Measurements from ENCODE around the gene JMJD8. TPM values are rescaled to one million over a fixed set of nuclear protein-coding genes. Genes with fewer than 3 reads are reported as not detected.
A peak's percentile ranks its signal among the peaks of the same experiment; 100 is the strongest.

JMJD8 gene
- total RNA-seq, 1 donor from 2014 or later, result 158 TPM

- intact Hi-C loops (cut with DNase I), result loop anchor here (2.0 kb wide), 1 partner anchor 44 kb away; the partner anchor contains the start of gene METTL26
- TF ChIP-seq CTCF (IDR thresholded peaks at IDR 0.05), result no peak
- peaks cover 13 to 21% of the 10 kb centered on the region in 2 donors for H3K36me3 ChIP-seq
- H3K27ac ChIP-seq, result peak overlapping the region; percentile 85 to 90
- no peaks in the 10 kb centered on the region for H3K9me3 ChIP-seq
- no peak for DNase-seq (ENCODE audit: low spot score in 2 of 2)
- H3K4me3 ChIP-seq, result peak overlapping the region; percentile 89 to 90
- peaks cover 20 to 36% of the 10 kb centered on the region in 2 donors for H3K4me1 ChIP-seq
- H3K27me3 ChIP-seq, result no peaks in the 10 kb centered on the region
Measured at GRCh38 chr16:680967-681745, 3.0 kb downstream of the JMJD8 start.

DNA sequence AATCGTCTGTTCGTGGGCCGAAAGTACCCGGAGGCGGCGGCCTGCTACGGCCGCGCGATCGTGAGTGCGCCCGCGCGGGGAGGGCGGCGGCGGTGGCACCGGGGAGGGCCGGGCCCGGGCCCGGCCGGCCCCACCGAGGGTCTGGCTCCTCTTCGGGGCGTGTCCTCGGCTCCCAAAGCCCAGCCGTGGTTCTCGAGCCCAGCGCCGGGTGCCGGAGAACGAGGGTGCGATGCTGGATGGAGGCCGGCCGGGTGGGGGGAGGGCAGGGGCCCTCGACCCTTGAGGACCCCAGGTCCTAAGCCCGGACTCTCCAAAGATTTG is 3.5 kb downstream of the JMJD8 start:
- Histone ChIP-seq H3K27me3 (no peaks in the 10 kb centered on the region), H3K4me1 (peaks cover 20 to 40% of the 10 kb centered on the region in 2 donors), H3K36me3 (peaks cover 13 to 15% of the 10 kb centered on the region in 2 donors), H3K9me3 (no peaks in the 10 kb centered on the region), H3K27ac (peak overlapping the region; percentile 85 to 90), H3K4me3 (peak overlapping the region; percentile 89 to 90)
- intact Hi-C loops (cut with DNase I), result loop anchor here (2.0 kb wide), 1 partner anchor 44 kb away; the partner anchor contains the start of gene METTL26
- DNase-seq (ENCODE audit: low spot score in 2 of 2), result no peak
- no peak for TF ChIP-seq CTCF (IDR thresholded peaks at IDR 0.05)

DNA sequence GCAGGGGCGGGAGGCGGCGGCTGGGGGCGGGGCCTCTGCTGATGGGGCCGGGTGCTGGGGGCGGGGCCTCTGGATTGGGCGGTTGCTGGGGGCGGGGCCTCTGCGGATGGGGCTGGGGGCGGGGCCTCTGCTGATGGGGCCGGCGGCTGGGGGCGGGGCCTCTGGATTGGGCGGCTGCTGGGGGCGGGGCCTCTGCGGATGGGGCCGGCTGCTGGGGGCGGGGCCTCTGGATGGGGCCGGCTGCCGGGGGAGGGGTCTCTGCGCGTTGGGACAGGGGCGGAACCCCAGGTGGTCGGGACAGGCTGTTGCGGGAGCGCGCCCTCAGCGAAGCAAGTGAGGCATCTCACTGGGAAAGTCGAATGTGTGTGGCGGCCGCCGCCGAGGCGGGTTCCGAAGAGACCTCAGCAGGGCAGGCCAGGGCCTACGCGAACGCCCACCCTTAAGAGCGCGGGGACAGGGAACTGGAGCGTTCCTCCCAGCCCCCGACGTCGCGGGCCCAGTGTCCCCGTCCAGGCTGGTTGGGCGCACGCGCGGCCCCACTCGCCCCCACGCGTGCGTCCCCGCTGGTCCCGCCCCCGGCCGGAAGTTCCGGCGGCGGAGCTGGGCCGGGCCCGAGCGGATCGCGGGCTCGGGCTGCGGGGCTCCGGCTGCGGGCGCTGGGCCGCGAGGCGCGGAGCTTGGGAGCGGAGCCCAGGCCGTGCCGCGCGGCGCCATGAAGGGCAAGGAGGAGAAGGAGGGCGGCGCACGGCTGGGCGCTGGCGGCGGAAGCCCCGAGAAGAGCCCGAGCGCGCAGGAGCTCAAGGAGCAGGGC is 4.1 kb downstream of the JMJD8 start, which contains the start of gene STUB1:
STUB1 (plus strand) TSS at position 597 of the 811 bp plus-strand sequence; CDS start at position 713, 116 bp downstream.
- TF ChIP-seq CTCF (IDR thresholded peaks at IDR 0.05), result peak in 1 of 3 experiments; percentile 10
- intact Hi-C loops (cut with DNase I), result loop anchor here (2.0 kb wide), 1 partner anchor 43 kb away; the partner anchor contains the start of gene METTL26
- no peaks in the 10 kb centered on the region for H3K9me3 ChIP-seq
- peak in 1 of 2 donors; percentile 90 for DNase-seq (ENCODE audit: low spot score in 2 of 2)
- peak within 1 kb of the TSS; percentile 89 to 90 for H3K4me3 ChIP-seq
- no peaks in the 10 kb centered on the region for H3K27me3 ChIP-seq
- H3K36me3 ChIP-seq, result peaks cover 13 to 15% of the 10 kb centered on the region in 2 donors
- peak within 1 kb of the TSS; percentile 85 to 90 for H3K27ac ChIP-seq
- peaks cover 20 to 38% of the 10 kb centered on the region in 2 donors for H3K4me1 ChIP-seq

- H3K4me1 ChIP-seq, result peaks cover 20 to 32% of the 10 kb centered on the region in 2 donors
- intact Hi-C loops (cut with DNase I), result no loop called here
- no peak for TF ChIP-seq CTCF (IDR thresholded peaks at IDR 0.05)
- H3K36me3 ChIP-seq, result peaks cover 13 to 15% of the 10 kb centered on the region in 2 donors
- H3K4me3 ChIP-seq, result peak overlapping the region; percentile 89 to 90
- H3K9me3 ChIP-seq, result no peaks in the 10 kb centered on the region
- H3K27ac ChIP-seq, result peak overlapping the region; percentile 85 to 90
- DNase-seq (ENCODE audit: low spot score in 2 of 2), result peak in 1 of 2 donors; percentile 81
- no peaks in the 10 kb centered on the region for H3K27me3 ChIP-seq
Measured at GRCh38 chr16:678858-679813, 5.0 kb downstream of the JMJD8 start.
